HK-2 (cell line): ENCODE results near the gene ADAMTS12.

Source experiments
- DNase-seq: peaks from one replicate; pipeline ENCODE4 v3.0.0-alpha.2; 2018; ENCODE audit not compliant: unreplicated experiment

The ADAMTS12 gene

GRCh38 chr5:33901156-33901555, 9.4 kb upstream of the ADAMTS12 start:
- DNase-seq: no peak

GRCh38 chr5:33894566-33894965, 2.8 kb upstream of the ADAMTS12 start:
- no peak for DNase-seq

- peak; percentile 59 for DNase-seq
Measured at GRCh38 chr5:33892620-33893137, 889 bp upstream of the ADAMTS12 start.

- DNase-seq: no peak
Measured at GRCh38 chr5:33891446-33891787, 373 bp downstream of the ADAMTS12 start.

GRCh38 chr5:33890131-33891032, 1.4 kb downstream of the ADAMTS12 start:
- peak; percentile 17 for DNase-seq

- DNase-seq: no peak
Measured at GRCh38 chr5:33888587-33888986, 3.2 kb downstream of the ADAMTS12 start.

GRCh38 chr5:33887268-33887667, 4.5 kb downstream of the ADAMTS12 start:
- DNase-seq: no peak

- no peak for DNase-seq
Measured at GRCh38 chr5:33886283-33886682, 5.5 kb downstream of the ADAMTS12 start.

GRCh38 chr5:33885679-33886078, 6.1 kb downstream of the ADAMTS12 start:
- no peak for DNase-seq

- no peak for DNase-seq
Measured at GRCh38 chr5:33883482-33883881, 8.3 kb downstream of the ADAMTS12 start.

GRCh38 chr5:33880319-33880718, 11.5 kb downstream of the ADAMTS12 start:
- no peak for DNase-seq

GRCh38 chr5:33877449-33877848, 14.3 kb downstream of the ADAMTS12 start:
- no peak for DNase-seq

GRCh38 chr5:33867241-33867640, 24.5 kb downstream of the ADAMTS12 start:
- DNase-seq: no peak

GRCh38 chr5:33859177-33859576, 32.6 kb downstream of the ADAMTS12 start:
- DNase-seq: peak; percentile 40

- DNase-seq: no peak
Measured at GRCh38 chr5:33857037-33857436, 34.8 kb downstream of the ADAMTS12 start.

GRCh38 chr5:33855396-33855795, 36.4 kb downstream of the ADAMTS12 start:
- no peak for DNase-seq

GRCh38 chr5:33854733-33855151, 37.0 kb downstream of the ADAMTS12 start:
- DNase-seq: peak; percentile 62

- no peak for DNase-seq
Measured at GRCh38 chr5:33852837-33853236, 39.0 kb downstream of the ADAMTS12 start.

GRCh38 chr5:33852319-33852718, 39.5 kb downstream of the ADAMTS12 start:
- no peak for DNase-seq

- peak; percentile 68 for DNase-seq
Measured at GRCh38 chr5:33850100-33850594, 41.6 kb downstream of the ADAMTS12 start.

GRCh38 chr5:33848554-33848953, 43.2 kb downstream of the ADAMTS12 start:
- DNase-seq: no peak

- no peak for DNase-seq
Measured at GRCh38 chr5:33846851-33847250, 44.9 kb downstream of the ADAMTS12 start.

GRCh38 chr5:33843579-33843978, 48.2 kb downstream of the ADAMTS12 start:
- no peak for DNase-seq
